A549 (cell line): ENCODE data around the gene TAL1.

ENCODE experiments used
- CEBPB ChIP-seq, 2 experiments: fragments of >200 bp in 1 of 2; sonication (Bioruptor Twin) in 1 of 2; formaldehyde crosslinking in 1 of 2; IDR thresholded peaks; 2 replicates each; pipeline ENCODE4 v1.6.1; 2012 to 2016
- CTCF ChIP-seq: fragments of >200 bp; sonication (Bioruptor Twin); formaldehyde crosslinking; IDR thresholded peaks from 3 replicates; pipeline ENCODE4 v1.5.1; 2016
- EP300 ChIP-seq, 2 experiments: fragments of >200 bp; sonication (Bioruptor Twin); formaldehyde crosslinking; IDR thresholded peaks; 2 replicates in 1 of 2; 3 replicates in 1 of 2; pipeline ENCODE4 v1.6.1; 2016 to 2017
- HES2 ChIP-seq: fragments of >200 bp; sonication (Bioruptor Twin); formaldehyde crosslinking; IDR thresholded peaks from 2 replicates; pipeline ENCODE4 v1.6.1; 2016
- JUN ChIP-seq, 2 experiments: fragments of >200 bp; sonication (Bioruptor Twin); formaldehyde crosslinking; IDR thresholded peaks; 2 replicates in 1 of 2; 3 replicates in 1 of 2; pipeline ENCODE4 v1.6.1; 2016 to 2017
- MAX ChIP-seq: IDR thresholded peaks from 2 replicates; pipeline ENCODE4 v1.6.1; 2012
- MYC ChIP-seq: IDR thresholded peaks from 2 replicates; pipeline ENCODE4 v1.6.1; 2012; ENCODE audit warnings: mild to moderate bottlenecking, inconsistent platforms, low read length, improper control_type of control experiment, borderline replicate concordance
- POLR2A ChIP-seq: IDR thresholded peaks from 2 replicates; pipeline ENCODE4 v1.6.1; 2012; ENCODE audit warnings: mild to moderate bottlenecking, low read length
- USF2 ChIP-seq: fragments of 450-650 bp; IDR thresholded peaks from 2 replicates; pipeline ENCODE4 v1.6.1; 2014; ENCODE audit warnings: antibody characterized with exemption
- ZFP36 ChIP-seq: fragments of 450-650 bp; IDR thresholded peaks from 2 replicates; pipeline ENCODE4 v1.6.1; 2014; ENCODE audit warnings: borderline replicate concordance; ENCODE audit not compliant: partially characterized antibody

- TF ChIP-seq JUN (IDR thresholded peaks at IDR 0.05) (no peak), CTCF (no peak), ZFP36 (no peak), EP300 (IDR thresholded peaks at IDR 0.05) (no peak), MYC (no peak), USF2 (no peak), CEBPB (IDR thresholded peaks at IDR 0.05) (no peak), HES2 (no peak), POLR2A (no peak), MAX (no peak)
Measured at GRCh38 chr1:47235806-47236205, 3.8 kb upstream of the TAL1 start.
